ENCODE data around the gene MEIS1.

The MEIS1 gene

GRCh38 chr2:66522611-66523376 lies 87.9 kb downstream of the MEIS1 start:
- H4K20me1 ChIP-seq (ENCODE audit: insufficient read depth, low read length) = no peaks in the 10 kb centered on the region

GRCh38 chr2:66523377-66523969 lies 88.5 kb downstream of the MEIS1 start:
- no peak overlapping the region for H2AFZ ChIP-seq (ENCODE audit: low read depth, low read length)
- H3K27ac ChIP-seq (ENCODE audit: low read length) = no peak overlapping the region
- H3K4me1 ChIP-seq (ENCODE audit: low read length) = no peaks in the 10 kb centered on the region
- H3K36me3 ChIP-seq (replicated peaks; ENCODE audit: low read depth, low read length) = no peaks in the 10 kb centered on the region
- no peak overlapping the region for H3K4me3 ChIP-seq (ENCODE audit: low read length)
- H3K79me2 ChIP-seq (ENCODE audit: low read length) = no peaks in the 10 kb centered on the region
- H3K9me3 ChIP-seq (ENCODE audit: insufficient read depth, low read length) = no peaks in the 10 kb centered on the region
- no peak overlapping the region for H3K4me2 ChIP-seq (ENCODE audit: low read length)
- no peak for TF ChIP-seq EZH2phosphoT487 (IDR thresholded peaks at IDR 0.05; ENCODE audit: low read depth)
- TF ChIP-seq CTCF (IDR thresholded peaks at IDR 0.05; ENCODE audit: low read depth, low read length) = no peak
- H3K9ac ChIP-seq (ENCODE audit: low read length) = no peak overlapping the region
- no peaks in the 10 kb centered on the region for H3K27me3 ChIP-seq (ENCODE audit: low read depth, low read length)
- H4K20me1 ChIP-seq (ENCODE audit: insufficient read depth, low read length) = no peaks in the 10 kb centered on the region

More at GRCh38 chr2:66522611-66523376, 87.9 kb downstream of the MEIS1 start:
- no peaks in the 10 kb centered on the region for H3K9me3 ChIP-seq (ENCODE audit: insufficient read depth, low read length)
- H3K79me2 ChIP-seq (ENCODE audit: low read length) = no peaks in the 10 kb centered on the region
- H3K27ac ChIP-seq (ENCODE audit: low read length) = no peak overlapping the region
- TF ChIP-seq EZH2phosphoT487 (IDR thresholded peaks at IDR 0.05; ENCODE audit: low read depth) = no peak
- no peak for TF ChIP-seq CTCF (IDR thresholded peaks at IDR 0.05; ENCODE audit: low read depth, low read length)
- H3K4me3 ChIP-seq (ENCODE audit: low read length) = no peak overlapping the region
- no peak overlapping the region for H3K4me2 ChIP-seq (ENCODE audit: low read length)
- H3K9ac ChIP-seq (ENCODE audit: low read length) = no peak overlapping the region
- no peaks in the 10 kb centered on the region for H3K4me1 ChIP-seq (ENCODE audit: low read length)
- H3K36me3 ChIP-seq (replicated peaks; ENCODE audit: low read depth, low read length) = no peaks in the 10 kb centered on the region
- no peak overlapping the region for H2AFZ ChIP-seq (ENCODE audit: low read depth, low read length)
- H3K27me3 ChIP-seq (ENCODE audit: low read depth, low read length) = no peaks in the 10 kb centered on the region

- no peak overlapping the region for H3K4me3 ChIP-seq (ENCODE audit: low read length)
- no peak overlapping the region for H3K4me2 ChIP-seq (ENCODE audit: low read length)
- no peaks in the 10 kb centered on the region for H3K36me3 ChIP-seq (replicated peaks; ENCODE audit: low read depth, low read length)
- H4K20me1 ChIP-seq (ENCODE audit: insufficient read depth, low read length) = no peaks in the 10 kb centered on the region
- H3K79me2 ChIP-seq (ENCODE audit: low read length) = no peaks in the 10 kb centered on the region
- no peak overlapping the region for H3K9ac ChIP-seq (ENCODE audit: low read length)
- no peak for TF ChIP-seq EZH2phosphoT487 (IDR thresholded peaks at IDR 0.05; ENCODE audit: low read depth)
- H3K27ac ChIP-seq (ENCODE audit: low read length) = no peak overlapping the region
- H3K9me3 ChIP-seq (ENCODE audit: insufficient read depth, low read length) = no peaks in the 10 kb centered on the region
- H2AFZ ChIP-seq (ENCODE audit: low read depth, low read length) = no peak overlapping the region
- no peaks in the 10 kb centered on the region for H3K27me3 ChIP-seq (ENCODE audit: low read depth, low read length)
- no peaks in the 10 kb centered on the region for H3K4me1 ChIP-seq (ENCODE audit: low read length)
Observed at GRCh38 chr2:66523990-66524389, 89.1 kb downstream of the MEIS1 start.

- no peak overlapping the region for H3K9ac ChIP-seq (ENCODE audit: low read length)
- H3K27me3 ChIP-seq (ENCODE audit: low read depth, low read length) = no peaks in the 10 kb centered on the region
- no peaks in the 10 kb centered on the region for H4K20me1 ChIP-seq (ENCODE audit: insufficient read depth, low read length)
- no peaks in the 10 kb centered on the region for H3K79me2 ChIP-seq (ENCODE audit: low read length)
- H2AFZ ChIP-seq (ENCODE audit: low read depth, low read length) = no peak overlapping the region
- no peak overlapping the region for H3K27ac ChIP-seq (ENCODE audit: low read length)
- H3K4me2 ChIP-seq (ENCODE audit: low read length) = no peak overlapping the region
- H3K4me3 ChIP-seq (ENCODE audit: low read length) = no peak overlapping the region
- no peak for TF ChIP-seq EZH2phosphoT487 (IDR thresholded peaks at IDR 0.05; ENCODE audit: low read depth)
- TF ChIP-seq CTCF (IDR thresholded peaks at IDR 0.05; ENCODE audit: low read depth, low read length) = no peak
- no peaks in the 10 kb centered on the region for H3K9me3 ChIP-seq (ENCODE audit: insufficient read depth, low read length)
- no peaks in the 10 kb centered on the region for H3K4me1 ChIP-seq (ENCODE audit: low read length)
- no peaks in the 10 kb centered on the region for H3K36me3 ChIP-seq (replicated peaks; ENCODE audit: low read depth, low read length)
Observed at GRCh38 chr2:66525606-66526005, 90.7 kb downstream of the MEIS1 start.

All from OCI-LY3 (cell line).